Mucosa of rectum (tissue), 2 donors: ENCODE results near the gene VRK1.

Experiments
- H3K27ac ChIP-seq, 2 donors: one replicate each; pipeline ENCODE4 v1.7.0; 2013; ENCODE audit warnings: inconsistent platforms in 2 of 2, low read depth in 2 of 2, low read length in 2 of 2
- H3K27me3 ChIP-seq, 2 donors: one replicate each; pipeline ENCODE4 v1.7.0; 2013; ENCODE audit warnings: low read length in 2 of 2; ENCODE audit not compliant: control insufficient read depth in 2 of 2, insufficient read depth in 2 of 2
- H3K36me3 ChIP-seq, 2 donors: one replicate each; pipeline ENCODE4 v1.7.0; 2013; ENCODE audit warnings: low read length in 2 of 2; ENCODE audit not compliant: control insufficient read depth in 2 of 2, insufficient read depth in 2 of 2
- H3K4me1 ChIP-seq, 2 donors: one replicate each; pipeline ENCODE4 v1.7.0; 2013; ENCODE audit warnings: low read length in 2 of 2, mild to moderate bottlenecking in 1 of 2; ENCODE audit not compliant: control insufficient read depth in 2 of 2, insufficient read depth in 2 of 2
- H3K4me3 ChIP-seq, 2 donors: one replicate each; pipeline ENCODE4 v1.7.0; 2013; ENCODE audit warnings: low read length in 2 of 2
- H3K9ac ChIP-seq, 2 donors: one replicate each; pipeline ENCODE4 v1.7.0; 2013; ENCODE audit warnings: low read length in 2 of 2, low read depth in 1 of 2, mild to moderate bottlenecking in 1 of 2
- H3K9me3 ChIP-seq, 2 donors: one replicate each; pipeline ENCODE4 v1.7.0; 2013; ENCODE audit warnings: low read length in 2 of 2; ENCODE audit not compliant: control insufficient read depth in 2 of 2
- donor health status: healthy.
- donor health status: Normal muscosa, but diverticular disease.

The VRK1 gene

DNA sequence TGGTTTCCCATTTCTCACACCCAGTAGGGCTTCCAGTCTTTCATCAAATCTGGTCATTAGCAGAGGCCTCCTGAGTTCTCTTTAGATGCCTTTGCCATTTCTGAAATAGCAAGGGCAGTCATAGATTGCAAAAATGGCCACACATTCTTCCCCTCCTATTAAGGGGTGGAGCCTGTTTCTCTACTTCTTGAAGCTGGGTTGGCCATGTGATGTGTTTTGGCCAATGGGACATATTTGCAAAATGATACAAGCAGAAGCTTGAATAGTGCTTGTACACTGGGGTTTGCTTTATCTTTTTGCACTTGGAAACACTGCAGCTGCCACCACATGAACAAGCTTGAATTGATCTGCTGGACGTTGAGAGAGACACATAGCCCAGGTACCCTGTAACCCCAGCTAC is 109.3 kb downstream of the VRK1 start:
- H3K36me3 ChIP-seq, result no peaks in the 10 kb centered on the region
- H3K9me3 ChIP-seq, result peaks cover 3 to 5% of the 10 kb centered on the region in 2 donors
- no peaks in the 10 kb centered on the region for H3K27me3 ChIP-seq
- H3K4me3 ChIP-seq, result no peak overlapping the region
- H3K9ac ChIP-seq, result no peak overlapping the region
- H3K27ac ChIP-seq, result no peak overlapping the region
- H3K4me1 ChIP-seq, result peaks cover 0 to 5% of the 10 kb centered on the region in 2 donors

- Histone ChIP-seq H3K27me3 (no peaks in the 10 kb centered on the region), H3K9me3 (peaks cover 3 to 5% of the 10 kb centered on the region in 2 donors), H3K4me1 (no peaks in the 10 kb centered on the region), H3K36me3 (no peaks in the 10 kb centered on the region), H3K9ac (no peak overlapping the region), H3K27ac (no peak overlapping the region), H3K4me3 (no peak overlapping the region)
Measured at GRCh38 chr14:96909841-96910364, 112.7 kb downstream of the VRK1 start.

- H3K27ac ChIP-seq, result no peak overlapping the region
- H3K9ac ChIP-seq, result no peak overlapping the region
- H3K9me3 ChIP-seq, result peaks cover 3 to 5% of the 10 kb centered on the region in 2 donors
- H3K4me3 ChIP-seq, result no peak overlapping the region
- no peaks in the 10 kb centered on the region for H3K36me3 ChIP-seq
- H3K4me1 ChIP-seq, result no peaks in the 10 kb centered on the region
- H3K27me3 ChIP-seq, result no peaks in the 10 kb centered on the region
Measured at GRCh38 chr14:96911499-96912149, 114.4 kb downstream of the VRK1 start.

GRCh38 chr14:96914571-96915128 is 117.5 kb downstream of the VRK1 start:
- Histone ChIP-seq H3K4me1 (no peaks in the 10 kb centered on the region), H3K9ac (no peak overlapping the region), H3K36me3 (no peaks in the 10 kb centered on the region), H3K4me3 (no peak overlapping the region), H3K27me3 (no peaks in the 10 kb centered on the region), H3K27ac (no peak overlapping the region), H3K9me3 (peaks cover 2 to 3% of the 10 kb centered on the region in 2 donors)

GRCh38 chr14:96915478-96915877 is 118.3 kb downstream of the VRK1 start:
- Histone ChIP-seq H3K9ac (no peak overlapping the region), H3K9me3 (no peaks in the 10 kb centered on the region), H3K27ac (no peak overlapping the region), H3K4me3 (no peak overlapping the region), H3K36me3 (no peaks in the 10 kb centered on the region), H3K27me3 (no peaks in the 10 kb centered on the region), H3K4me1 (no peaks in the 10 kb centered on the region)

DNA sequence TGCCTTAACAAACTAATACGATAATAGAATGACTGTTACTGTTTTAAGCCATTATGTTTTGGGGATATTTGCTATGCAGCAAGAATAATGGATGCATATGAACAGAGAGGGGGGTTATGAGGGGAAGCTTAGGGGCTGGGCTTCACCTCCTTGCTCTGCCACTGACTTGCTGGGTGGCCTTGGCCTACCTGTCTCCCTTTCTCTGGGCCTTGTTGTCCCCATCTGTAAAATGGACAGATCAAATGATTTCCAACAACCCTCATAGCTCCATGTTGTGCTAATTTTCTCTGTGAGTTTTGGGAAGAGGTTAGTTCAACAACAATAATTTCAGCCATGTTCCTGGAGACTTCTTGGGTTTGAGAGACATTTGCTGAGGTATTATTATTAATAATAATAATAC is 119.6 kb downstream of the VRK1 start:
- Histone ChIP-seq H3K9ac (no peak overlapping the region), H3K4me1 (no peaks in the 10 kb centered on the region), H3K27ac (no peak overlapping the region), H3K9me3 (no peaks in the 10 kb centered on the region), H3K27me3 (no peaks in the 10 kb centered on the region), H3K4me3 (no peak overlapping the region), H3K36me3 (no peaks in the 10 kb centered on the region)

- H3K27ac ChIP-seq, result no peak overlapping the region
- H3K9me3 ChIP-seq, result no peaks in the 10 kb centered on the region
- no peak overlapping the region for H3K4me3 ChIP-seq
- H3K36me3 ChIP-seq, result no peaks in the 10 kb centered on the region
- H3K9ac ChIP-seq, result no peak overlapping the region
- H3K27me3 ChIP-seq, result no peaks in the 10 kb centered on the region
- no peaks in the 10 kb centered on the region for H3K4me1 ChIP-seq
Measured at GRCh38 chr14:96917442-96917963, 120.3 kb downstream of the VRK1 start.

DNA sequence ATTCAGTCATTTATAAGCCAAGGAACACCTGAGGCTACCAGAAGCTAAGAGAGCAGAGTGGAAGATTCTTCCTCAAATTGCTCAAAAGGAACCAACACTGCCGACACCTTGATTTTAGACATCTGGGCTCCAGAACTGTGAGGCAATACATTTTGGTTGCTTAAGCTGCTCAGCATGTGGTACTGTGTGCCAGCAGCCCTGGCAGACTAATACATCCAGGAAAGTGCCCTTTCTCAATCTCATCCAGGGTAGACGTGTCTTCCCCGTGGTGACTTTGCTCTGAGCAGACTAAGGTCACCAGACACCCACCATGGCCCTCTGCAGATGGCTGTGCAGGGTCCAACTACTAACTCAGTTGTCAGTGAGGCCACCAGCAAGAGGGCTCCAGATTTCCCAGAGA is 122.8 kb downstream of the VRK1 start:
- no peaks in the 10 kb centered on the region for H3K9me3 ChIP-seq
- no peaks in the 10 kb centered on the region for H3K36me3 ChIP-seq
- no peak overlapping the region for H3K4me3 ChIP-seq
- no peak overlapping the region for H3K9ac ChIP-seq
- H3K27me3 ChIP-seq, result no peaks in the 10 kb centered on the region
- no peaks in the 10 kb centered on the region for H3K4me1 ChIP-seq
- no peak overlapping the region for H3K27ac ChIP-seq

DNA sequence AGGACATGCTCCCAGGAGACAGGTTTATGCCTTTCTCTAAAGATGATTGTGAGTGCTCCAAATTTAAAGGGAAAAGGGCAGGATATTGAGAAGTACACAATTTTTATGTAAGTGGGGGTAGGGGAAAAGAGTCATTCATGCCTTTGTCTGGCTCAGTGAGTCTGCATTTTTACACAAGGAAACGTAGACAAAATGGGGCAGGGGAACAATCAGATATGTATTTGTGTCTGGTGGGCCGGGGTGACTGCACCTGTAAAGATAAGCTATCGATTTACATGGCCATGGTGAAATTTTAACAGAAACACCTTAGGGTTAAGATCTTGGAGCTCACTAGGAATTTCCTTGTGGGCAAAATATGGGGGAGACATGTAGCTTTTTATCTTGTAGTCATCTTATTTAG is 123.6 kb downstream of the VRK1 start:
- no peaks in the 10 kb centered on the region for H3K4me1 ChIP-seq
- H3K27ac ChIP-seq, result no peak overlapping the region
- H3K4me3 ChIP-seq, result no peak overlapping the region
- no peak overlapping the region for H3K9ac ChIP-seq
- H3K9me3 ChIP-seq, result no peaks in the 10 kb centered on the region
- no peaks in the 10 kb centered on the region for H3K36me3 ChIP-seq
- H3K27me3 ChIP-seq, result no peaks in the 10 kb centered on the region

DNA sequence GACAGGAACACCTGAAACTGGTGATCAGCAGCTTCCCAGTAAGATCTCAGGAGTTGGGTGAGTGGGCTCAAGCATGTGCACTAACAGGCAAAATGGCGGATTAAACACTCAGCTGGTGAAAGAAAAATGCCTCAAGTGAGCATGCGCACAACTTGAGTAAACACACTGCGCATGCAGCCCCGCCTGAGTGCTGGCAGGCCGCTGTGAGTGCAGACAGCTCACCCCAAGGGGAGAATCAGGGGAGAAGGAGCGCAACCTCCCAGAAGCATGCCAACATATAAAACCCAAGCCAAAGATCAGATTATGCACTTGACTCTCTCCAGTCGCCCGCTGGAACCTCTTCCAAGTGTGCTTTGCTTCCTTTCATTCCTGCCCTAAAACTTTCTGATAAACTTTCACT is 125.8 kb downstream of the VRK1 start:
- H3K4me1 ChIP-seq, result no peaks in the 10 kb centered on the region
- H3K27me3 ChIP-seq, result no peaks in the 10 kb centered on the region
- no peaks in the 10 kb centered on the region for H3K9me3 ChIP-seq
- H3K36me3 ChIP-seq, result no peaks in the 10 kb centered on the region
- no peak overlapping the region for H3K27ac ChIP-seq
- H3K9ac ChIP-seq, result no peak overlapping the region
- H3K4me3 ChIP-seq, result no peak overlapping the region
